ENCODE data around the gene BCL3. TPM values are rescaled to one million over a fixed set of nuclear protein-coding genes. Genes with fewer than 3 reads are reported as not detected.

The BCL3 gene
- total RNA-seq, 1 donor from 2014 or later = 1.9 TPM

- Mint-ChIP-seq H3K4me3 (ENCODE audit: unreplicated experiment) (no peak overlapping the region), H3K9me3 (ENCODE audit: unreplicated experiment) (no peaks in the 10 kb centered on the region), H3K36me3 (ENCODE audit: low read depth, unreplicated experiment) (no peaks in the 10 kb centered on the region), H3K27ac (ENCODE audit: unreplicated experiment) (no peak overlapping the region), H3K4me1 (ENCODE audit: unreplicated experiment) (peaks cover 5% of the 10 kb centered on the region), H3K27me3 (ENCODE audit: unreplicated experiment) (peaks cover 16% of the 10 kb centered on the region)
- no peak for TF ChIP-seq CTCF (IDR thresholded peaks at IDR 0.05; ENCODE audit: unreplicated experiment)
- no peak for DNase-seq (ENCODE audit: low spot score)
Observed at GRCh38 chr19:44742330-44743061, 6.0 kb upstream of the BCL3 start.

GRCh38 chr19:44744871-44745332 is 3.6 kb upstream of the BCL3 start:
- no peak for DNase-seq (ENCODE audit: low spot score)
- peaks cover 32% of the 10 kb centered on the region for H3K27me3 Mint-ChIP-seq (ENCODE audit: unreplicated experiment)
- H3K36me3 Mint-ChIP-seq (ENCODE audit: low read depth, unreplicated experiment) = peaks cover 4% of the 10 kb centered on the region
- TF ChIP-seq CTCF (IDR thresholded peaks at IDR 0.05; ENCODE audit: unreplicated experiment) = no peak
- no peaks in the 10 kb centered on the region for H3K9me3 Mint-ChIP-seq (ENCODE audit: unreplicated experiment)
- no peak overlapping the region for H3K27ac Mint-ChIP-seq (ENCODE audit: unreplicated experiment)
- peaks cover 10% of the 10 kb centered on the region for H3K4me1 Mint-ChIP-seq (ENCODE audit: unreplicated experiment)
- no peak overlapping the region for H3K4me3 Mint-ChIP-seq (ENCODE audit: unreplicated experiment)

GRCh38 chr19:44745341-44745831 is 3.1 kb upstream of the BCL3 start:
- Mint-ChIP-seq H3K27me3 (ENCODE audit: unreplicated experiment) (peaks cover 33% of the 10 kb centered on the region), H3K4me1 (ENCODE audit: unreplicated experiment) (peaks cover 10% of the 10 kb centered on the region), H3K4me3 (ENCODE audit: unreplicated experiment) (no peak overlapping the region), H3K27ac (ENCODE audit: unreplicated experiment) (no peak overlapping the region), H3K9me3 (ENCODE audit: unreplicated experiment) (no peaks in the 10 kb centered on the region), H3K36me3 (ENCODE audit: low read depth, unreplicated experiment) (peaks cover 4% of the 10 kb centered on the region)
- no peak for DNase-seq (ENCODE audit: low spot score)
- TF ChIP-seq CTCF (IDR thresholded peaks at IDR 0.05; ENCODE audit: unreplicated experiment) = no peak

GRCh38 chr19:44745887-44746600 is 2.5 kb upstream of the BCL3 start:
- Mint-ChIP-seq H3K4me1 (ENCODE audit: unreplicated experiment) (peaks cover 10% of the 10 kb centered on the region), H3K27ac (ENCODE audit: unreplicated experiment) (peak overlapping the region; percentile 57), H3K4me3 (ENCODE audit: unreplicated experiment) (peak overlapping the region; percentile 59), H3K36me3 (ENCODE audit: low read depth, unreplicated experiment) (peaks cover 4% of the 10 kb centered on the region), H3K27me3 (ENCODE audit: unreplicated experiment) (peaks cover 39% of the 10 kb centered on the region), H3K9me3 (ENCODE audit: unreplicated experiment) (no peaks in the 10 kb centered on the region)
- TF ChIP-seq CTCF (IDR thresholded peaks at IDR 0.05; ENCODE audit: unreplicated experiment) = no peak
- DNase-seq (ENCODE audit: low spot score) = no peak

- Mint-ChIP-seq H3K36me3 (ENCODE audit: low read depth, unreplicated experiment) (peaks cover 4% of the 10 kb centered on the region), H3K4me1 (ENCODE audit: unreplicated experiment) (peaks cover 10% of the 10 kb centered on the region), H3K4me3 (ENCODE audit: unreplicated experiment) (peak overlapping the region; percentile 82), H3K27ac (ENCODE audit: unreplicated experiment) (peak overlapping the region; percentile 57), H3K27me3 (ENCODE audit: unreplicated experiment) (peaks cover 39% of the 10 kb centered on the region), H3K9me3 (ENCODE audit: unreplicated experiment) (no peaks in the 10 kb centered on the region)
- TF ChIP-seq CTCF (IDR thresholded peaks at IDR 0.05; ENCODE audit: unreplicated experiment) = no peak
- no peak for DNase-seq (ENCODE audit: low spot score)
Observed at GRCh38 chr19:44746616-44746945, 1.9 kb upstream of the BCL3 start.

Measured in endothelial cell (in vitro differentiated cells).